Pancreas (tissue), 10 donors: ENCODE results near the gene CSK. TPM values are rescaled to one million over a fixed set of nuclear protein-coding genes. Genes with fewer than 3 reads are reported as not detected.

Experiments used
- ATAC-seq, 4 donors: fragments of 200-7000 bp; cut with Tn5 transposase; one replicate each; pipeline versions ENCODE4 v1.8.0 to v1.9.1; 2020; ENCODE audit warnings: mild to moderate bottlenecking in 4 of 4, moderate library complexity in 4 of 4
- DNase-seq, 6 donors: peaks; one replicate each; pipeline ENCODE4 v3.0.0-alpha.2; 2020
- FAIRE-seq: peaks from 2 replicates; lab custom pipeline; 2012; peaks lifted over from hg19 to GRCh38; lab: Jason Lieb, UNC
- H3K27ac ChIP-seq, 4 donors: fragments of 200-600 bp; sonication (generic); 1 replicate in 3 of 4; 2 replicates in 1 of 4; pipeline versions ENCODE4 v1.5.0 to v1.8.0; 2020
- H3K27me3 ChIP-seq, 4 donors: fragments of 200-600 bp; one replicate each; pipeline ENCODE4 v1.8.0; 2021
- H3K36me3 ChIP-seq, 3 donors: fragments of 200-600 bp; sonication (generic) in 1 of 3; one replicate each; pipeline versions ENCODE4 v1.5.0 to v1.8.0; 2020 to 2021
- H3K4me1 ChIP-seq, 3 donors: fragments of 200-600 bp; one replicate each; pipeline ENCODE4 v1.8.0; 2021
- H3K4me3 ChIP-seq, 4 donors: fragments of 200-600 bp; sonication (generic) in 2 of 4; one replicate each; pipeline versions ENCODE4 v1.5.0 to v1.8.0; 2020 to 2021
- H3K9me3 ChIP-seq, 4 donors: fragments of 200-600 bp; one replicate each; pipeline ENCODE4 v1.8.0; 2021
- CTCF ChIP-seq, 4 donors: fragments of 200-600 bp; sonication (generic) in 3 of 4; IDR thresholded peaks; one replicate each; pipeline versions ENCODE4 v1.5.0 to v1.8.0; 2021; ENCODE audit warnings: antibody characterized with exemption in 4 of 4
- WGBS, 2 donors: extraction: QIAGEN DNeasy Blood & Tissue Kit; methylation state at CpG; one replicate each; pipeline ENCODE4 v1.1.7; 2013; 5-methylcytosine and 5-hydroxymethylcytosine counted together
- intact Hi-C, 3 donors: fragments of 100-400 bp; cut with DNase I; formaldehyde crosslinking; loops; one replicate each; pipeline versions ENCODE4 v1.11.1 to v1.14.2; 2022
- polyA plus RNA-seq, 2 donors: library from polyadenylated mRNA; stranded (reverse); fragments of 200-250 nt; gene quantifications; one replicate each; pipeline ENCODE4 v1.2.3, GENCODE V29; 2013
- total RNA-seq, 6 donors: library from RNA; stranded (reverse); fragmentation: NEBNext Ultra II Directional in 4 of 6; extraction: Animal tissue kit (Norgen Biotek cat#: 25700) in 4 of 6; gene quantifications; one replicate each; pipeline versions ENCODE4 v1.2.1 to v1.2.4, GENCODE V29; 2021 to 2023
- donor health status: healthy with polysubstance abuse.
- donor health status: DM: no; HTN: no; CAD: no; lungs with moderate emphysema.
- donor health status: DM: no; HTN: no; CAD: no.
- donor health status: control.
- donor health status: control.
- donor health status: Bipolar disorder and iron deficiency.
- donor health status: DM: yes; HTN: yes; CAD: no.
- donor health status: DM: no; HTN: no; CAD: no.
- donor health status: DM: no; HTN: no; CAD: no.
- donor health status: DM: yes; HTN: yes; CAD: no.

Gene CSK
- total and polyA plus RNA-seq, 8 donors, result 8.5 to 35.1 (median 16.2) TPM

GRCh38 chr15:74838746-74839525, 57.1 kb downstream of the CSK start:
- Histone ChIP-seq H3K27ac (no peak overlapping the region), H3K4me1 (peaks cover 4 to 6% (median 5%) of the 10 kb centered on the region in 3 donors), H3K9me3 (no peaks in the 10 kb centered on the region), H3K4me3 (no peak overlapping the region), H3K36me3 (no peaks in the 10 kb centered on the region), H3K27me3 (no peaks in the 10 kb centered on the region)
- FAIRE-seq (no peak), ATAC-seq (no peak), DNase-seq (no peak)
- WGBS, 2 donors, result 91 to 93% methylated on average over 11 of the region's 11 CpGs
- intact Hi-C loops, result loop anchor here in 1 of 3 donors (5.0 kb wide), 1 partner anchor 57 kb away; the partner anchor contains the start of gene CSK
- TF ChIP-seq CTCF (IDR thresholded peaks at IDR 0.05), result no peak

- Histone ChIP-seq H3K9me3 (no peaks in the 10 kb centered on the region), H3K4me3 (no peak overlapping the region), H3K36me3 (no peaks in the 10 kb centered on the region), H3K27ac (no peak overlapping the region), H3K27me3 (no peaks in the 10 kb centered on the region), H3K4me1 (peaks cover 4 to 6% (median 5%) of the 10 kb centered on the region in 3 donors)
- FAIRE-seq (no peak), ATAC-seq (no peak), DNase-seq (no peak)
- TF ChIP-seq CTCF (IDR thresholded peaks at IDR 0.05), result no peak
- 90% methylated on average over 31 of the region's 31 CpGs for WGBS, 2 donors
- intact Hi-C loops, result loop anchor here in 1 of 3 donors (5.0 kb wide), 1 partner anchor 57 kb away; the partner anchor contains the start of gene CSK
These were observed 57.9 kb downstream of the CSK start for GRCh38 chr15:74839526-74840395.

- intact Hi-C loops, result no loop called here
- Histone ChIP-seq H3K4me3 (no peak overlapping the region), H3K27me3 (no peaks in the 10 kb centered on the region), H3K36me3 (no peaks in the 10 kb centered on the region), H3K4me1 (peaks cover 4 to 6% (median 5%) of the 10 kb centered on the region in 3 donors), H3K27ac (no peak overlapping the region), H3K9me3 (no peaks in the 10 kb centered on the region)
- 84 to 85% methylated on average over 9 of the region's 9 CpGs for WGBS, 2 donors
- FAIRE-seq, result no peak
- ATAC-seq, result no peak
- TF ChIP-seq CTCF (IDR thresholded peaks at IDR 0.05), result no peak
- no peak for DNase-seq
These were observed 59.2 kb downstream of the CSK start for GRCh38 chr15:74840851-74841775.

- no peak for DNase-seq
These were observed 60.1 kb downstream of the CSK start for GRCh38 chr15:74841891-74842373.

More at GRCh38 chr15:74841891-74842373, 60.1 kb downstream of the CSK start:
- TF ChIP-seq CTCF (IDR thresholded peaks at IDR 0.05), result no peak
- Histone ChIP-seq H3K4me3 (peak overlapping the region in 3 of 4 donors; percentile 95 to 98 (median 97)), H3K36me3 (no peaks in the 10 kb centered on the region), H3K9me3 (no peaks in the 10 kb centered on the region), H3K27ac (no peak overlapping the region), H3K27me3 (no peaks in the 10 kb centered on the region), H3K4me1 (peaks cover 4 to 6% (median 5%) of the 10 kb centered on the region in 3 donors)
- WGBS, 2 donors, result 63 to 65% methylated on average over 14 of the region's 14 CpGs
- FAIRE-seq (no peak), ATAC-seq (no peak)
- intact Hi-C loops, result no loop called here
